T follicular helper cell (primary cell): ENCODE results near the gene TEKT5.

Experiments
- DNase-seq: peaks from one replicate; pipeline ENCODE4 v3.0.0-alpha.2; 2020; ENCODE audit warnings: low read depth

Gene TEKT5

GRCh38 chr16:10579965-10580882 is 114.5 kb downstream of the TEKT5 start, which contains the start of gene EMP2:
Gene EMP2, minus strand, starts transcription at chr16:10580598. Its CDS starts 32,981 bp downstream, at chr16:10547617.
- no peak for DNase-seq

GRCh38 chr16:10579575-10579964 is 115.2 kb downstream of the TEKT5 start:
- DNase-seq = no peak

- DNase-seq = no peak
Observed at GRCh38 chr16:10578474-10579316, 116.0 kb downstream of the TEKT5 start.
